GM12878 (cell line): ENCODE measurements around the gene CCNA2.

ENCODE experiments used
- BMI1 ChIP-seq: fragments of 450-650 bp; IDR thresholded peaks from 2 replicates; pipeline ENCODE4 v1.6.1; 2016; ENCODE audit warnings: mild to moderate bottlenecking, moderate library complexity, borderline replicate concordance
- CTCF ChIP-seq, 3 experiments: IDR thresholded peaks in 2 of 3; conservative IDR thresholded peaks in 1 of 3; 2 replicates each; pipeline ENCODE4 v1.5.1; 2011; ENCODE audit warnings: low read depth in 3 of 3, low read length in 3 of 3, mild to moderate bottlenecking in 3 of 3, control low read depth in 2 of 3, moderate library complexity in 2 of 3, inconsistent platforms in 1 of 3, mixed read lengths in 1 of 3; ENCODE audit not compliant: control insufficient read depth in 2 of 3, insufficient read depth in 1 of 3; ENCODE audit errors: extremely low read depth in 1 of 3
- JUND ChIP-seq: IDR thresholded peaks from 2 replicates; pipeline ENCODE4 v1.6.1; 2012; ENCODE audit warnings: low read depth, mild to moderate bottlenecking, low read length, improper control_type of control experiment, moderate library complexity
- POLR2AphosphoS5 ChIP-seq: IDR thresholded peaks from 2 replicates; pipeline ENCODE4 v1.6.1; 2011; ENCODE audit warnings: mild to moderate bottlenecking, low read length, inconsistent platforms
- SIX5 ChIP-seq: IDR thresholded peaks from 2 replicates; pipeline ENCODE4 v1.6.1; 2011; ENCODE audit warnings: mild to moderate bottlenecking, low read depth, low read length, moderate library complexity; ENCODE audit not compliant: severe bottlenecking
- SREBF2 ChIP-seq: IDR thresholded peaks from 2 replicates; pipeline ENCODE4 v1.6.1; 2012; ENCODE audit warnings: mild to moderate bottlenecking, low read length
- ZBTB33 ChIP-seq: fragments of 450-650 bp; IDR thresholded peaks from 2 replicates; pipeline ENCODE4 v1.6.1; 2017; ENCODE audit warnings: mild to moderate bottlenecking
- ZBTB40 ChIP-seq: fragments of 450-650 bp; IDR thresholded peaks from 2 replicates; pipeline ENCODE4 v1.6.1; 2016; ENCODE audit warnings: mild to moderate bottlenecking, moderate library complexity, borderline replicate concordance
- ZNF207 ChIP-seq: fragments of 450-650 bp; IDR thresholded peaks from 2 replicates; pipeline ENCODE4 v1.6.1; 2014; ENCODE audit warnings: antibody characterized with exemption, mild to moderate bottlenecking, borderline replicate concordance

GRCh38 chr4:121863799-121864198 is 40.1 kb upstream of the CCNA2 start:
- TF ChIP-seq ZBTB33 (no peak), SREBF2 (no peak), BMI1 (no peak), ZNF207 (no peak), SIX5 (no peak), ZBTB40 (no peak), POLR2AphosphoS5 (no peak), JUND (no peak), CTCF (IDR thresholded peaks at IDR 0.05 in 2 of 3, conservative IDR thresholded peaks at IDR 0.05 in 1 of 3; ENCODE audit: control insufficient read depth in 2 of 3, extremely low read depth in 1 of 3, insufficient read depth in 1 of 3, low read depth in 3 of 3, low read length in 3 of 3) (no peak)
